ENCODE measurements around the gene SPEG.

The SPEG gene

DNA sequence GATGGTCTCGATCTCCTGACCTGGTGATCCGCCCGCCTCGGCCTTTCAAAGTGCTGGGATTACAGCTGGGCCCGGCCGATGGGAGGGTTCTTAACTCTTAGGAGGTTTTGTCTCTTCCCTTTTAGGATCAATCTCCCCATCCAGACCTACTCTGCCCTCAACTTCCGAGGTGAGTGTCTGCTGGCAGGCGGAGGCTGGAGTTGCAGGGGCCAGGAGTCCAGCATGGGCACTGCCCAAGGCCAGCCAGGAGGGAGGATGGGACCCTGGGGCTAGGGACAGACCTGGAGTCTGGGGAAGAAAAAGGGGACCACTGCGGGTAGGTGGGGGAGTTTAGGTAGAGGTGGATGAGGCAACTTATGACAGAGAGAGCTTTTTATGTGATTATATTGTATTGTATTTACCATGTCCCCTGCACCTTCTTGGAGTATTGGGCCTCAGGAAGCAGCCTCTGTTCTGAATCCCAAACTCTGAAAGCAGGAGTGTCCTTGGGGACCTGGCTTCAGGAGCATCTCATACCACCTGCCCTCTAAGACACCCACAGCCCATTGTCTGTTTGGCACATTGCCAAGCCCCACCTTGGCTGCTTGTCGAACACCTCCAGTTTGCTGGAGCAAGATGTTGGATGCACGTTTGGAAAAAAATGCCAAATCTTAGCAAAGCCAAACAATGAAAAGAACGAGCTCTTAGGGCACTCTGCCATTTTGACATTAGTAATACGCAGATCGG, 10.8 kb upstream of the SPEG start:
- DNase-seq (ENCODE audit: low read depth in 2 of 2) = no peak

DNA sequence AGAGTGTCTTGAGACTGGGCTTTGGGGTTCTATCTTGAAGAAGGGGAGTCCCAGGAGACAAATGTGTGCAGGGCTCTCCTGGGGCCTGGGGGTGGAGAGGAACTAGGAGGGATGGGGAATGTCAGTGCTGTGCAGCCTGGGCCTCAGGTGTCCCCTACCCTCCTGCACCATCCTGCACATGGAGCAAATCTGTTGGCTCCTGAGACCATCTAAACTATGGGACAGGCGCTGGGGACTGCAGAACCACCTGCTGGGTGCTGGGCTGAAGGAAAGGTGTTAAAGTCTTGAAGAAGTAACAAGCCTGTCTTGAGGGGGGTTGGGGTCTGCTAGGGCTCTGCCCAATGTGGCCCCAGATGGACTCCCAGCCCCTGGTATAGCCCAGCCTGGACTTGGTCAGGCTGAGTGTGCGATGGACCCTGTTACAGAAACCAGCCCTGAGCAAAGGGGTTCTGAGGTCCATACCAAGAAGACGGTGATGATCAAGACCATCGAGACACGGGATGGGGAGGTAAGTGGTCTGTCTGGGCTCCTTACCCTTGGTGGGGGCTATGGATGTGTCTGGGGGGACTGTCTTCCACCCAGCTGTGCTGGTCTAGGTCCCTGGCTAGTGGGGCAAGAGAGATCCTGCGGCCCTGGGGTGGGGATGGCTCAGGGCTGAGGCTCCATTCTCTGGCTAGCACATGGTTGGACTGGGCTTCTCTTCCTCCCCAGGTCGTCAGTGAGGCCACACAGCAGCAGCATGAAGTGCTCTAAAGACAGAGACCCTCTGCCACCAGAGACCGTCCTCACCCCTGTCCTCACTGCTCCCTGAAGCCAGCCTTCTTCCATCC, 9.2 kb upstream of the SPEG start:
- no peak for DNase-seq (ENCODE audit: low read depth in 2 of 2)

GRCh38 chr2:219426068-219426443, 8.6 kb upstream of the SPEG start:
- no peak for DNase-seq (ENCODE audit: low read depth in 2 of 2)

GRCh38 chr2:219426534-219427136, 8.0 kb upstream of the SPEG start:
- DNase-seq (ENCODE audit: low read depth in 2 of 2) = no peak

- no peak for DNase-seq (ENCODE audit: low read depth in 2 of 2)
Measured at GRCh38 chr2:219428469-219428868, 6.2 kb upstream of the SPEG start.

DNA sequence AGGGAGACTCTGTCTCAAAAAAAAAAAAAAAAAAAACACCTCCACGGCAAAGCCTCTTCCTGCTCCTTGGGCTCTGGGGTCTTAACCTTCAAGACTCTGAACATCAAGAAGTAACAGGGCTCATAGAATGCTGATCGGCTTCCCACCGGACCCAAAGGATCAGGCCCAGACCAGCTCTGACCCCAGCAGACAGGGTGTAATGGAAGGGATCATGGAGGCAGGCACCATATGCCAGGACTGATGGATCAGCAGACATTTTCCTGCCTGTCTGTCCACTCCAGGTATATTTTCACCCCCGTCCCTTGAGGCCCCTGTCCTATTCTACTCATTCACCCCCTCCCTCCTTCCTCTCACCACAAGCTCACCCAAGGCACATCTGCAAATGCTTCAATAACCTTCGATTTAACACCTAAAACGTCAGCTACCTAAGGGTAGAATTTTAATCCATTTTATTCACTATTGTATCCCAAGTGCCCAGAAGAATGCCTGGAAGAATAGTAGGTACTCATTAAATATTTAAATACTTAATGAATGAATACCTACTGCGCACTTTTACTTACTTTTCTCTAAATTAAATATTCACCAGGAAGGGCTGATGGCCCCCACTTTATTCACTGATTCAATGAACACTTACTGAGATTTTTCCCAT, 4.6 kb upstream of the SPEG start:
- DNase-seq (ENCODE audit: low read depth in 2 of 2) = no peak

DNA sequence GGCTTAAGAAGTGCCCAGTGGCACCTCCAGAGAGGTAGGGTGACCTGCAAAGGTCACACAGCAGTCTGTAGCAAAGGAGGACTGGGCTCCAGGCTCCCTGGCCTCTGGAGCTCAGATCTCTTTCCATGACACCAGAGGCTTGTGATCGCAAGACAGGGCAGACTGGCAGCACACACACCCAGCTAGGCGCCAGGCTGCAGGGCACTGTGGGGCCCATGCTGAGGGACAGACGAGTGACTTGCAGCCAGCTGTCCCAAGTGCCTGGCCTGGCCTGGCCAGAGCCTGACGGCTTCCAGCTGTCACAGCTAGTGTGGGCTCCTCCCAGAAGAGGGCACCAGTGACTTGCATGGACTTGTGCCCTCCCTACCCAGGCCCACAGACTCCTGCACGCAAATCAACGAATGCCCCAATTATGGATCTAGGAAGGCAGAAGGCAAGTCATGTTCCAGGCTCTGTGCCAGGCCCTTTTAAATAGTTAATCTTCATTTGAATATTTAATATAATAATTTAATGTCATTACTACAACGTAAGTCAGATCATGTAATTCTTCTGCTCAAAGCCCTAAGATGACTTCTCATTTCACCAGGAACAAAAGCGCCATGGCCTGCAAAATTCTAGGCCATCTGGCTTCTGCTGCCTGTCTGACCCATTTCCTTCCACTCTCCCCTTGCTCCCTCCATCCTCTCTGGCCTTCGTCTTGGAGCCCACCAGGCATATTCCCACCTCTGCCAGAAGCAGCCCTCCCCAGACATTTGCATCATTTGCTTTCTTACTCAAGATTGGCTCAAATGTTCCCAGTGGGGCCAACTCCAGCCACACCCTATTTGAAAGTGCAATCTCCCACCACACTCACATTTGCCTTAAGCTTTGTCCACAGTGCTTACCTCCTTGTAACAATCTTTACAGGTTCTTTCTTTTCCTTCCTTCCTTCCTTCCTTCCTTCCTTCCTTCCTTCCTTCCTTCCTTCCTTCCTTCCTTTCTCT, 3.7 kb upstream of the SPEG start:
- DNase-seq (ENCODE audit: low read depth in 2 of 2) = no peak

GRCh38 chr2:219433666-219434467, 776 bp upstream of the SPEG start:
- no peak for DNase-seq (ENCODE audit: low read depth in 2 of 2)

DNA sequence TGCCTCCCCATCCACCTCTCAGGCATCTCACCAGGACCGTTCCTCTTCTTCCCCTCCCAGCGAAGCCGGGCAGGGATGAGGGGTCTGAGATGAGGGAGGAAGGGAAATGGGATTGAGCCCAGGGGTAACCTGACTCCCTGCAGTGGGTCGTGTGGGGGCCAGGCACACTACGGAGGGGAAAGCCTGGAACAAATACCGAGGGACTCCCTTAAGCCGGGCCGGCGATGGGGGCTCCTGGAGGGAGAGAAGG, 250 bp upstream of the SPEG start:
- no peak for DNase-seq (ENCODE audit: low read depth in 2 of 2)

DNA sequence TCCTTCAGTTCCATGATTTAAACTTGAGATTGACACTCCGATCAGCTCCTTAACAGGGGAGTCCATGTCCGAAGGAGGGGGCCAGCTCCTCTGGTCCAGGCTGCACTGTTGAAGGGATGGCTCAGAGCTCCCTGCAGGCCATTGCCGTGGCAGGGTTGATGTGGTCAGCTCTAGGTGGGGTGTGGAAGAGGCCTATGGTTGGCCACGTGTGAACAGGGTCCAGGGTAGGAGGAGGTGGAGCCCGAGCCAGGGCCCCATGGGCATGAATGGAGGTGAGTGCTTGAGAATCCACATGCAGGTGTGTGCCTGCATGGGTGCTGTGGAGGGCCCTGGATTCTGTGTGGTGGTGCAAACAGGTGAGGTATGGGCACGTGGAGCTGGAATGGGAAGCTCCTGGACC, 1.1 kb downstream of the SPEG start:
- DNase-seq (ENCODE audit: low read depth in 2 of 2) = no peak

DNA sequence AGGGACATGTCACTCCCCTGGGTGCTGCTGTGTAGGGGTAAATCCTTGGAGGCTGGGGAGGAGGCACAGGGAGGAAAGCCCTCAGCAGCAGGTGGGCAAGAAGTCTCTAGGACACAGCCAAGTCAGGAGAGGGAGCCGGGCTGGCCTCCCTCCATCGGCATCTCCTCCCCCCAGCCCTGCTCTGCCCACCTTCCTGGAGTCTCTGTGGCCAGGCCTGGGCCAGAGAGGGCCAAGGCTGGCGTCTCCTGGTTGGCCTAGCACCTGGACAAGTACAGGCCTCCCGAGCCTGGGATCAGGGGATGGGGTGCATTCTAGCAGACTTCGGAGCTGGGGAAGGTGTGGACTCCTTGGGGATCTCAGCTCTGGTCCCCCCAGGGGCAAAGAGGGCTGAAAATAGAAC, 1.8 kb downstream of the SPEG start:
- no peak for DNase-seq (ENCODE audit: low read depth in 2 of 2)

DNA sequence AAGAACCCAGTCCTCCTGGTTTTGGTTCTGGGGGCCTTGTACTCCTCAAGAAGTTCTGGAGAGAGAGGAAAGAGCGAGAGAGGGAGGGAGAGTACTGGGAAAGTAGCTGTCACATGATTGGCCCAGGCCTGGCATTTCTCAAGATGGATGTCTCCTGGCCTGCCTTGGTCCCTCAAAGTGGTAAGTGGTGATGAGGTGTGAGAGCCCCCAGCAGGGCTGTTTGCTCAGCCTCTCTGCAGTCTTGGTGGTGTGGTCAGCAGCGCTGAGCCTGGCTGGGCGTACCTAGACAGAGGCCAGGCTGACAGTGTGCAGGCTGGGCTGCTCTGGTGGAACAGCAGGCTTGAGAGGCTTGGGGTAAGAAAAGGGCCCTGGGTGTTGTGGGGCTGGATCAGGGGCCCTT, 2.5 kb downstream of the SPEG start:
- no peak for DNase-seq (ENCODE audit: low read depth in 2 of 2)

GRCh38 chr2:219437690-219438206, 3.1 kb downstream of the SPEG start:
- DNase-seq (ENCODE audit: low read depth in 2 of 2) = no peak

GRCh38 chr2:219438453-219438852, 3.8 kb downstream of the SPEG start:
- no peak for DNase-seq (ENCODE audit: low read depth in 2 of 2)

- no peak for DNase-seq (ENCODE audit: low read depth in 2 of 2)
Measured at GRCh38 chr2:219439506-219439905, 4.9 kb downstream of the SPEG start.

DNA sequence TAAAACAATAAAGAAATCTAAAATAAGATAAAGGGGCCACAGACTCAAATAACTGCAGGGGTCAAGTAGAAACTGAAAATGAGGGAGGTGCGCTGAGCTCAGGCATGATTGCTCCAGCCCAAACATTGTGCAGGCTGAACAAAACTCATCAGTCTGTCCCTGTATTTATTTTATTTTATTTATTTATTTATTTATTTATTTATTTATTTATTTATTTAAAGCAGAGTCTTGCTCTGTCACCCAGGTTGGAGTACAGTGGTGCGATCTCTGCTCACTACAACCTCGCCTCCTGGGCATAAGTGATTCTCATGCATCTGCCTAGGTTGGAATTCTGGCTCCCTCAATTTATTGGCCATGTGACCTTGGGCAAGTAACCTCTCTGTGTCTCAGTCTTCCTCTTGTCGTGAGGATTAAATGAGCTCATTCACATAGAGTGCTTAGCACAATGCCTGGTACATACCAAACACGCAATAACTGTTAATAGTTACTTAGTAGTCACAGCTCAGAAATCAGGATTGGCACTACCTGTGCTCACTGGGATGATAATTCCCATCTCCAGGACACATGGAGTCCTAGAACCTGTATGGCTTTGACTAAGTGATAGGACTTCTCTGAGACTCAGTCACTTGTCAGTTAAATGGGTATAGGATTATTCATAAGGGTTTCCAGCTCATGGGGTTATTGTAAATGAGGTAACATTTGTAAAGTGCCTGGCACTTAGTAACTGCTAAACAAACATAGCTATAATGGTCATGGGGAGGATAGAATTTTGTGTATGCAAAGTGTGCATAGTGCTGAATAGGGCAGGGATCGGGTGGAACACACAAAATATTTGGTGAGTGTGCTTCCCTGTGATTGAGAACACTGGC, 6.0 kb downstream of the SPEG start:
- DNase-seq (ENCODE audit: low read depth in 2 of 2) = no peak

DNA sequence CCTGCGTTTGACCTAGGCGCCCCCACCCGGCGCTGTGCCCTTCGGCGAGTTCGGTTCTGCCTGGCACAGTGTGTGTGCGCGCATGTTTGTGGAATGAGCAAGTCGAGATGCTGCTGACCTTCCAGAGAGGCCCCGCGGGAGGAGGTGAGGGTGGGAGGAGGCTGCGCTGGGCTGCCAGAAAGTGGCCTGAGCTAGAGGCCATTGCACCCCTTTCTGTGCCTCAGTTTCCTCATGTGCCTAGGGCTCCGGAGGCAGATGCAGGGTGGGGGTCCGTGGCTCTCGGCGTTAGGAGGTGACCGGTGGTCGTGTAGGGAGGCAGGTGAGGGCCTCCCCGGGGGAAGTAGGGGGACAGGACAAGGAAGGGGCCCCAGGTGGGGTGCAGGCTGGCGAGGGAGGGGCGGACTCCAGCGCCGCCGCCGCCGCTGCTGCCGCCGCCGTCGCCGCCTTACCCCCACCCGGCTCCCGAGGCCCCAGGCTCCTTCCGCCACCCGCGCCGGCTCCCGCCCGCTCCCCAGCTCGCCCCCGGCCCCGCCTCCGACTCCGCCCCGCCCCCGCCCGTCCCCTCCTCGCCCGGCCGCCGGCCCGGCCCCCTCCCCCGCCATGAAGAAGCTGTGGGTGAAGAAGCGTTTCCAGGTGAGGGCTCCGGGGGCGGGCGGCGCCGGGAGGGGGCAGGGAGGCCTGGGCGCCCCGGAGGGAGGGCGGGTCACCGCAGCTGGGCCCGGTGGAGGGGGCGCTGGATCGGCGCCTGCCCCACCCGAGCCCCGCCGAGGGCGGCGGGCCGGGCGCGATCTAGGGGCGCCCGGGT, 7.0 kb downstream of the SPEG start:
- DNase-seq (ENCODE audit: low read depth in 2 of 2) = peak in 1 of 2 experiments; percentile 45

- DNase-seq (ENCODE audit: low read depth in 2 of 2) = no peak
Measured at GRCh38 chr2:219442256-219443015, 7.8 kb downstream of the SPEG start.
